Measurements from ENCODE around the gene SBK2.

DNA sequence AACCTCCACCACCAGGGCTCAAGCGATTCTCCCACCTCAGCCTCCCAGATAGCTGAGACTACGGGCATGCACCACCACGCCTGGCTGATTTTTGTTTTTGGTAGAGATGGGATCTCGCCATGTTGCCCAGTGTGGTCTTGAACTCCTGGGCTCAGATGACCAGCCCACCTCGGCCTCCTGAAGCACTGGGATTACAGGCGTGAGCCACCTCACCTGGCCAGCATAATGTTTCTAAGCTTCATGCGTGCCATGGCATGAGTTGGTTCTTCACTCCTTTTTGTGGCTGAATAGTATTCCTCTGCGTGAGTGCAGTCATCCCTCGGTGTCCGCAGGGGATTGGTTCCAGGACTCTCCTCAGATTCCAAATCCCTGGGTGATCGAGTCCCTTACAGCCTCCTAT lies 47.9 kb upstream of the SBK2 start:
- TF ChIP-seq CTCF (conservative IDR thresholded peaks at IDR 0.05): no peak
- no peak for TF ChIP-seq EZH2 (IDR thresholded peaks at IDR 0.05; ENCODE audit: low read depth)

Measured in PC-9 (cell line).